ENCODE results near the gene BPI. TPM values are rescaled to one million over a fixed set of nuclear protein-coding genes. Genes with fewer than 3 reads are reported as not detected.
"Not testable (repeated sequence)": the region's sequence is repeated elsewhere in the genome, so short reads cannot be mapped to it uniquely, and the experiment has no call there.

Gene BPI
- total RNA-seq, 1 donor from 2014 or later: not detected

DNA sequence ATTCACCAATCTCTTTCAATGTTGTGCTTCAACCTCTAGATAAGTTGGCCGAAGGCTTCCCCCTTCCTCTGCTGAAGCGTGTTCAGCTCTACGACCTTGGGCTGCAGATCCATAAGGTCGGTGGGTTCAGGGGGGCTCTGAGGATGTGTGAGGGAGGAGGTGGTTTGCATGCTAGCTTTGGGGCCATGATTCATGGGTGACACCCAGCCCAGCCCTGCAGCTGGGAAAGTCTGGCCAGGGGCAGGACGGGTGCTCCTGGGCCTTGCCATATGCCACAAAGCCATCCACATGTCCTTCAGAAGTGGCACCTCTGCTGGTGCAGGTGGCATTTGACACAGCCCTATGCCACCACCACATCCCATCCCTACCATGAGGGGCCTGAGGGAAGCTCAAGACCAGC, 69.9 kb downstream of the BPI start:
- no peaks in the 10 kb centered on the region for H3K36me3 ChIP-seq (ENCODE audit: control insufficient read depth, insufficient read depth, low read length)
- no peak for DNase-seq (ENCODE audit: low read depth)

DNA sequence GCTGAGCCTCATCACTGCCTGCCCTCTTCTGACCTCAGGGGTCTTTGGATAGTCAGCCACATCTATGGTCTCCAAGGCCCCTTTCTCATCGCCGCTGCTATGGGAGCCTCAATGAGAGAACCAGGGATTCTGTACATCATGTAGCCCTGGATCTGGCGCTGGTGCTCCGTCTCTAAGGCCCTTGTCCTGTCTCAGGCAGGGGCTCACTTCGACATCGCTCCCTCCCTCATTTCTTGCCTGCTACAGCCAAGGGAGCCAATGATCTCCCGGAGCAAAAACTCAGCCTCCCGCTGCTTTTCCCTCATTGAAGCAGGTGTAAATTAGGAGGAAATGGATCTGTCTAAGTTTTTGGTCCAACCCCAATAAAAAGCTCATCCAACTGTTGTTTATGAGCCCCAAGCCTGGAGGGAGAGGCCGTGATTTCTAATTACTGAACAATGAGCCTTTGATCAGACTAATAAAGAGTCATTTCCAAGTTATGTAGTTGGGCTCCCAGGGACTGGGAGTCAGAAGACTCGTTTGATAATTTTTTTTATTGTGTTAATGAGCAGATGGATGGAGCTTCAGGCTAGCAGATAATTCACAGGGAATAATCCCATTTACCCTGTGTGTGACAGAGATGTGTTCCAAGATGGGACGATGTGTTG, 73.2 kb downstream of the BPI start:
- DNase-seq (ENCODE audit: low read depth): no peak
- no peaks in the 10 kb centered on the region for H3K36me3 ChIP-seq (ENCODE audit: control insufficient read depth, insufficient read depth, low read length)
- TF ChIP-seq, protein P1, sequence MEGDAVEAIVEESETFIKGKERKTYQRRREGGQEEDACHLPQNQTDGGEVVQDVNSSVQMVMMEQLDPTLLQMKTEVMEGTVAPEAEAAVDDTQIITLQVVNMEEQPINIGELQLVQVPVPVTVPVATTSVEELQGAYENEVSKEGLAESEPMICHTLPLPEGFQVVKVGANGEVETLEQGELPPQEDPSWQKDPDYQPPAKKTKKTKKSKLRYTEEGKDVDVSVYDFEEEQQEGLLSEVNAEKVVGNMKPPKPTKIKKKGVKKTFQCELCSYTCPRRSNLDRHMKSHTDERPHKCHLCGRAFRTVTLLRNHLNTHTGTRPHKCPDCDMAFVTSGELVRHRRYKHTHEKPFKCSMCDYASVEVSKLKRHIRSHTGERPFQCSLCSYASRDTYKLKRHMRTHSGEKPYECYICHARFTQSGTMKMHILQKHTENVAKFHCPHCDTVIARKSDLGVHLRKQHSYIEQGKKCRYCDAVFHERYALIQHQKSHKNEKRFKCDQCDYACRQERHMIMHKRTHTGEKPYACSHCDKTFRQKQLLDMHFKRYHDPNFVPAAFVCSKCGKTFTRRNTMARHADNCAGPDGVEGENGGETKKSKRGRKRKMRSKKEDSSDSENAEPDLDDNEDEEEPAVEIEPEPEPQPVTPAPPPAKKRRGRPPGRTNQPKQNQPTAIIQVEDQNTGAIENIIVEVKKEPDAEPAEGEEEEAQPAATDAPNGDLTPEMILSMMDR (IDR thresholded peaks at IDR 0.05; ENCODE audit: insufficient read depth, low read length, poor library complexity, severe bottlenecking): no peak
- peaks cover 10% of the 10 kb centered on the region for H3K27me3 ChIP-seq (ENCODE audit: control insufficient read depth, insufficient read depth, low read length)
- no peak overlapping the region for H3K4me3 ChIP-seq (ENCODE audit: low read depth, low read length)

More for the DNA sequence above, 69.9 kb downstream of the BPI start:
- TF ChIP-seq, protein P1 (IDR thresholded peaks at IDR 0.05; ENCODE audit: insufficient read depth, low read length, poor library complexity, severe bottlenecking): no peak
- Histone ChIP-seq H3K4me3 (ENCODE audit: low read depth, low read length) (no peak overlapping the region), H3K27me3 (ENCODE audit: control insufficient read depth, insufficient read depth, low read length) (peaks cover 10% of the 10 kb centered on the region)

DNA sequence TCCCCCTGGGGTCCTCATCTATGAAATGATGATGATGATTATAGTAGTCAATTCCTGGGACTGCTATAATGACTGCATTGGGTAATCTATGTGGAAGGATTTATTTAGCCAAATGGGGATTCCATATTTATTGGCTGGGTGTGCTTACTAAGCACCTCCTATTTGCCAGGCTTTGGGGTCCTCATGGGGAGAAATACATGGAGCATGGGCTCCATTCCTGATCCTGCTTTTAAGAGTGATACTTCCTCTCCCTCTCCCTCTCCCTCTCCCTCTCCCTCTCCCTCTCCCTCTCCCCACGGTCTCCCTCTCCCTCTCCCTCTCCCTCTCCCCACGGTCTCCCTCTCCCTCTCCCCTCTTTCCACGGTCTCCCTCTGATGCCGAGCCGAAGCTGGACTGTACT, 73.9 kb downstream of the BPI start:
- H3K36me3 ChIP-seq (ENCODE audit: control insufficient read depth, insufficient read depth, low read length); H3K4me3 ChIP-seq (ENCODE audit: low read depth, low read length); DNase-seq (ENCODE audit: low read depth): not testable (repeated sequence)
- H3K27me3 ChIP-seq (ENCODE audit: control insufficient read depth, insufficient read depth, low read length): peaks cover 10% of the 10 kb centered on the region

DNA sequence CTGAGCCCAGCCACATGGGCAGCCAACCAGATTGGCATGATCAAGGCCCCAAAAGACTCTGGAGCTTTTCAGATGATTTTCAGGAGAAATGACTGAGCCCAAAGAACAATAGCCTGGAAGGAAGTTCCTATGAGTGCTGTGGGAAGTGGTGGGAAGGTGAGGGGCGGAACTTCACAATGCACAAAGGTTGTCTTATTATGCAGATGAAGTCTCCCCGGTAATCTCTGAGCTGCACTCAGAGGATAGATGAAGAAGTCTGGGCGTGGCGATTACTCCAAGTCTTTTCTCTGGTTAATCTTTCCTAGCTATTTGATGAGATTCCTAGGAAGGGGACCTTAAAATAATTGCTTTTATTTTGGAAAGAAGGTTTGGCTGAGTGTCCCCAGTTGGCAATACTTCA, 79.2 kb downstream of the BPI start:
- H3K4me3 ChIP-seq (ENCODE audit: low read depth, low read length): no peak overlapping the region
- no peaks in the 10 kb centered on the region for H3K27me3 ChIP-seq (ENCODE audit: control insufficient read depth, insufficient read depth, low read length)
- TF ChIP-seq, protein P1 (IDR thresholded peaks at IDR 0.05; ENCODE audit: insufficient read depth, low read length, poor library complexity, severe bottlenecking): no peak
- no peak for DNase-seq (ENCODE audit: low read depth)
- H3K36me3 ChIP-seq (ENCODE audit: control insufficient read depth, insufficient read depth, low read length): no peaks in the 10 kb centered on the region

DNA sequence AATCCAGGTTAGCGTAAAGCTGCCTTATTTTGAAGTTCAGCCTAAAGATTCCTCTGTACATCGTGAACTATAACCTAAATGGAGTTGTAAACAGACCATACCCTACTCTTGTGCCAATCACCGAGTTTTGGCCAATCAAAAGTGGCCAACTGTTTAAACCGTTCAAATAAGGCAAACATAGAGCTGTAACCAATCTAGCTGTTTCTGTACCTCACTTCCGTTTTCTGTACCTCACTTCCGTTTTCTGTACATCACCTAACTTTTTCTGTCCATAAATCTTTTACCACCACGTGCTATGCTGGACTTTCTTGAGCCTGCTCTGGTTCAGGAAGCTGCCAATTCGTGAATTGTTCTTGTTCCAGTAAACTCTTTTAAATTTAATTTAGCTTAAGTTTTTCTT, 82.0 kb downstream of the BPI start:
- Histone ChIP-seq H3K4me3 (ENCODE audit: low read depth, low read length) (no peak overlapping the region), H3K27me3 (ENCODE audit: control insufficient read depth, insufficient read depth, low read length) (no peaks in the 10 kb centered on the region), H3K36me3 (ENCODE audit: control insufficient read depth, insufficient read depth, low read length) (no peaks in the 10 kb centered on the region)
- DNase-seq (ENCODE audit: low read depth): no peak
- TF ChIP-seq, protein P1 (IDR thresholded peaks at IDR 0.05; ENCODE audit: insufficient read depth, low read length, poor library complexity, severe bottlenecking): no peak

DNA sequence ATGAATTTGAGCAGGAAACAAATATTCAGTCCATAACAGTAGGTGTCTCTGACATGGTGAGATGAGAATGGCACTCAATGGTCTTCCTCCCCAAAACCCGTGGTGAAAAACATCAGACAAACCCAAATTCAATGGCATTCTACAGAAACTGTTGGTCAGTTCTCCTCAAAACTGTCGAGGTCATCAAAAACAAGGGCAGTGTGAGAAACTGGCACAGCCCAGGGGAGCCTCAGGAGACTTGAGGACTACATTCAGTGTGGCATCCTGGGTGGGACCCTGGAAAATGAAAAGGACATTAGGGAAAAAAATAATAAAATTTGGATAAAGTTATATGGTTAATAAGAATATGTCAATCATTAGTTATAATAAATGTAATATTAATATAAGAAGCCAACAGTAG, 82.9 kb downstream of the BPI start:
- DNase-seq (ENCODE audit: low read depth): no peak
- TF ChIP-seq, protein P1 (IDR thresholded peaks at IDR 0.05; ENCODE audit: insufficient read depth, low read length, poor library complexity, severe bottlenecking): no peak
- no peaks in the 10 kb centered on the region for H3K27me3 ChIP-seq (ENCODE audit: control insufficient read depth, insufficient read depth, low read length)
- no peak overlapping the region for H3K4me3 ChIP-seq (ENCODE audit: low read depth, low read length)
- no peaks in the 10 kb centered on the region for H3K36me3 ChIP-seq (ENCODE audit: control insufficient read depth, insufficient read depth, low read length)

Other genes with a start within 250 kb of the BPI start
- 115 and 135 TPM in 2 replicates for gene TGM2, start 138.9 kb upstream of the BPI start, total RNA-seq
- 1.4 and 2.1 TPM in 2 replicates for gene KIAA1755, start 43.4 kb upstream of the BPI start, total RNA-seq
- gene LBP, start 42.3 kb downstream of the BPI start, total RNA-seq: not detected in 2 replicates
- gene SNHG17, start 131.2 kb downstream of the BPI start, total RNA-seq: 34.2 and 47.6 TPM in 2 replicates
- gene RALGAPB, start 168.7 kb downstream of the BPI start, total RNA-seq: 32.9 and 35.1 TPM in 2 replicates

Measured in kidney epithelial cell (primary cell).